OCI-M1 (cell line): ENCODE data around the gene DVL2.
"Not testable (repeated sequence)": the region's sequence is repeated elsewhere in the genome, so short reads cannot be mapped to it uniquely, and the experiment has no call there.

Source experiments
- DNase-seq: peaks from one replicate; lab custom pipeline; 2025; lab: John Stamatoyannopoulos, UW

The DVL2 gene

DNA sequence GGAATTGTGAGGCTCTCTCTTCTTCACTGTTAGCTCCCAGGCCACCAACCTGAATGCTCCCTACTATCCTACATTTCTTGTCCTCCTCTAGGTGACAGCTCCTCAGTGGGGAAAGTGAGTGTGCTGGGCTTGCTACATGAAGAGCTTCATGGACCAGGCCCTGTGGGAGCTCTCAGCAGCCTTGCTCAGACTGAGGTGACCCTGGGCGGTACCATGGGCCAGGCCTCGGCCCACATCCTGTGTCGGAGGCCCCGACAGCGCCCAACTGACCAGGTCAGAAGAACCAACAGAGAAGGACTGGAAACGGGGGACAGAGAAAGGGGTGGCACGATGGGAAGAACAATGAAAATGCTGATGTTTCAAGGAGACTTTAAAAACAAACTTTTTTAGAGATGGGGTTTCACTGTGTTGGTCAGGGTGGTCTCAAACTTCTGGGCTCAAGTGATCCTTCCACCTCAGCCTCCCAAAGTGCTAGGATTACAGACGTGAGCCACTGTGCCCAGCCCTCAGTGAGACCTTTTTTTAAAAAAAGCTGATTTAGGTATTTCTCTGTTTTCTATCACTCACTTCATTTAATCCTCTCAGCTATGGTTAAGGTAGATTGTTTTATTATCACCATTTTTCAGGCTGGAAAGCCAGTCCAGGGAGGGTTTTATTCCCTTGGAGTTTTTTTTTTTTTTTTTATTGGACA is 22.6 kb upstream of the DVL2 start:
- DNase-seq: no peak

DNA sequence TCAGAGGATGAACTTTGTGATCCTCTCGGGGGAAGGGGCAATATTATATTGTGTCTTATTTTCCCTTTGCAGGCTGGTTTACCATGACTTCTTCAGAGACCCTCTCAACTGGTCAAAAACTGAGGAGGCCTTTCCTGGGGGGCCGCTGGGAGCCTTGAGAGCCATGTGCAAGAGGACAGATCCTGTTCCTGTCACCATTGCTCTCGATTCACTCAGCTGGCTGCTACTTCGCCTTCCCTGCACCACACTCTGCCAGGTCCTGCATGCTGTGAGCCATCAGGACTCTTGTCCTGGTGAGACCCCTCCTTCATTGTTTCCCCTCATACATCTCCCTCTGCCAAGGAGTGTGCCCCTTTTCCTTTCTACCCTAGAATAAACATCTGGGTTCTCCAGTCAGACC is 20.2 kb upstream of the DVL2 start:
- DNase-seq: no peak

DNA sequence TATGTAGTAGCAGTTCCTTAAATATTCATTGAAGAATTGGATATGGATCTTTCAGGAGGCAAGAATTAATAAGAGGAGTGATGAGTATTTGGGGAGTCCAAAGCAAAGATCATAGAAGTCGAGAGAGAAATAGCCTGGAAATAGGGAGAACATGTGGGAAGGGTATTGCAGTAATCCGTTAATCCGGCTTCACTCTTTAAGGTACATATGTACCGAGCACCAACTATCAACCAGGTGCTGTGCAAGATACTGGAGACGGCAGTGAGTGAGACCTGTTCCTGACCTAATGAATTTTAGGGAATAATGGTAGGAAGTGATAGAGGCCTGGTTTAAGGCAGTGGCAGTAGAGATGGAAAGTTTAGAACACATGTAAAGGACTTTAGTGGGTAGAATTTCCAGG is 18.8 kb upstream of the DVL2 start:
- no peak for DNase-seq

DNA sequence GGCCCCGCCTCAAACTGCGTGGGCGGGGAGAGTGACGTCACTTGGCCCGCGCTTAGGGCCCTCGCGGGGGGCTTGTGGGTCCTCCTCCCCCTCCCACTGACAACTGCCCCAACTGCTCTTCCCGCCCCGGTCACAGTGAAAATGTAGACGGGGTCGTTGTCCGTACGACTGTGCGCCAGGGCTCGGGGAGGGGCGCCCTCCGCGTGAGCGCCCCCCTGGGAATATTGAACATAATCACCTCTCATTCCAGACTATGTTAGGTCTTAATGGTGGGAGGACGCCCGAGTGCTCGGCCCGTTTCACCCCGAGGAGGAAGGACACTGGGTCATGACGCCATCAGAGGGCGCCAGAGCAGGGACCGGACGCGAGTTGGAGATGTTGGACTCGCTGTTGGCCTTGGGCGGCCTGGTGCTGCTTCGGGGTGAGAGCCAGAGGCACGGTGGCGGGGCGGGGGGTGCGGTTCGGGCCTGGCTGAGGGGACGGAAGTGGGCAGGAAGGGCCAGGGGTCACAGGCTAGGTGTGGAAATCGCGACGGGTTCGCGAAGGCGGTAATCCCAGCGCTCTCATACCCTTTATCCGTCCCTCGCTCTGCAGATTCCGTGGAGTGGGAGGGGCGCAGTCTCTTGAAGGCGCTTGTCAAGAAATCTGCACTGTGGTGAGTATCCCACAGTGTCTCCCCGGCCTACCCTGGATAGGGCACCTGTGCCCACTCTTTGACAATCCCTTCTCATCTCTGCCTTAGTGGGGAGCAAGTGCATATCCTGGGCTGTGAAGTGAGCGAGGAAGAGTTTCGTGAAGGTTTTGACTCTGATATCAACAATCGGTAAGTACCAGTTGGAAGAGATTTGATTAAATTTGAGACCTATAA is 18.1 kb upstream of the DVL2 start, which contains the start of gene ELP5:
Gene ELP5, plus strand, starts transcription at position 40 of the 868 bp plus-strand sequence. Its CDS starts 336 bp downstream, at position 376.
- DNase-seq: peak; percentile 98

DNA sequence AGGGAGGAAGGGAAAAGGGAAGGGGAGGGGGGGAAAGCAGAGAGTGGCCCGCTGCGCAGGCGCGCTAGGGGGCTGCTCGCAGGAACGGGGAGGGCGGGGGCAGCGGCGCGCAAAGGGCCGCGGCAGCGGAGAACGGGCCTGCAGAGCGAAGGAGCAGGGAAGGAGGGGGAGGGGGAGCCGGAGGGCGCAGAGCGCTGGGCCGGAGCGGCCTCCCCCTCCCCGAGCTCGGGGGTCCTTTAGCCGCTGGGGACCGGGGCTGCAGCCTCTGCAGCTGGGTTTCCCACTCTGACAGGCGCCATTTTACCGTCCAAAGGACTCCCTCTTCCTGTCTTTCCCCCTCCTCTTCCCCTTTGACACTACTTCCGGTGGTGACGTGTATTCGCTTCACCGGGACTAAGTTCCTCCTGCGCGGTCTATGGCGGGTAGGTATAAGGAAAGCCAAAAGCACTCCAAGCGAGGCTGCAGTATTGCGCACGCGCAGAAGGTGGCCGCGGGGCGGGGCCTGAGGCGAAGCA is 17.4 kb upstream of the DVL2 start, which contains the start of gene CTDNEP1:
Gene CTDNEP1, minus strand, starts transcription at position 74 of the 515 bp plus-strand sequence. CDS start 438 bp downstream, outside the sequence.
- DNase-seq: peak; percentile 100

DNA sequence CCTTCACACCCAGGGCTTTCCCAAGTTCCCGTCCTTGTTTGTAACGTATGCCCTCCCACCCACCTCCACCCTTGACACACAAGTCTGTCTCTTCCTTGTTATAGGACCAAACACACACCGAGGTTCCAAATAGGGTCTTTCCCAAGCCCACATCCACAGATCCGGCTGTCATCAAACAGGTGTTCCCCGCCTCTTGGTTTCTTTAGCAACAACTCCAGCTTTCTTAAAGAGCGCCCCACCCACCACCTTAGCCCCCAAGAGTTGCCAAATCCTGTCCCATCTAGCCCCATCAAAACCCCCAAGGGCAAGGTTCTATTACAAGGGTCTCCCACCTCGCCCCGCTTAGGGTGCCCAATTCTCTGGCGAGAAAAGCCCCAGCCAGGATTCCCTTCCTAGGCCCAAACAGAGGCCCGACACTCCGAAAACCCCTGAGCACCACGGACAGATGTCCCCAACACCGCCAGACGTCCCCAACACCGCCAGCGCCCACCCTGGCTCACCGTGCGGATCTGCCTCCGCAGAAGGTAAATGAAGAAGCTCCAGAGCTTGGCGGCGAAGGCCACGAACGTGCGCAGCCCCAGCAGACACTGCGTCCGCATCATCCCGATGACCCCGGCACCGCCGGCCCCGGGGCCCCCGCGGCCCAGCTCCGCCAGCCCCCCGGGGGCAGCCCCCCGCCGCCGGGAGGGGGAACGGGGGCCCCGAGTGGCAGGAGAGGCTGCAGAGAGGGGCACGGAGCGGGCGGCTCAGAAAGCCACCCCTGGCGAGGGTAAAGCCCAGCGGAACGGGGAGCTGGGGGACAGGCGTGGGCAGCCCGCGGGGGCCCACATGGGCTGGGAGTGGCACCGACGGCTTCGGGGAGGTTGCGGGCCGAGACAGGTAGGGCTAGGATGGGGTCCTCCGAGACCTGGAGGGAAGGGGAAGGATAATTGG is 16.6 kb upstream of the DVL2 start:
- DNase-seq: peak; percentile 44

DNA sequence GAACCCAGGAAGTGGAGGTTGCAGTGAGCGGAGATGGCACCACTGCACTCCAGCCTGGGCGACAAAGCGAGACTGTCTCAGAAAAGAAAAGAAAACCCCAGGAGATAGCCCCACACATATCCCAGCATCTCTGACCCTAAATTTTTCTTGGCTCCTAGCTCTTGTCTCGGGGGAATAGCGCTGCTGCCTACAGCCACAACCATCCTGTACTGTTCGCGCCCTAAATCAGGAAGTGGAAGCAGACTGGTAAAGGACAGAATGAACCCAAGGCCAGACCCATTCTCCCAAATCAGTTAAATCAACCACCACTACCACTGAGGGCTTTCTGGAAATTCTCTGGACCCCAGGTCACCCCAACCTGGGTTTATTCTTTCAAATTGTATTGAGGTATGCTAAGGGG is 15.5 kb upstream of the DVL2 start:
- DNase-seq: peak; percentile 29

DNA sequence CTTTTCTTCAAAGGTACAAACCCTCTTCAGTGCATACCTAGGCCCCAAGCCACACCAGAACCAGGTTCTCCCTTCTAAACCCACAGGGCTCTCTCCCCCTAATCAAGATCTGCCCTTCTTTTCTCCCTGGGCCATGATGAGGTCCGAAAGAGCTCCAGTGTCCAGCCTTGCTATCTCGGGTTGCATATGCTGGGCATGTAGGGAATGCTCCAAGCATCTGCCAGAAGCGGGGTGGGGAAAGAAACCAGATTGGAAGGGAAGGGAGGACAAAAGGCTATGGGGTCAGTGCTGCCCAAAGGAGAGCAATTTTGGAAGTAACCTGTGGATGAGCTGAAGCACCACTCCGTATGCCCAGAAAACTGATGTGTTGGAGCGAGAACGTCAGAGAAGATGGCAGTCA is 14.9 kb upstream of the DVL2 start:
- no peak for DNase-seq

DNA sequence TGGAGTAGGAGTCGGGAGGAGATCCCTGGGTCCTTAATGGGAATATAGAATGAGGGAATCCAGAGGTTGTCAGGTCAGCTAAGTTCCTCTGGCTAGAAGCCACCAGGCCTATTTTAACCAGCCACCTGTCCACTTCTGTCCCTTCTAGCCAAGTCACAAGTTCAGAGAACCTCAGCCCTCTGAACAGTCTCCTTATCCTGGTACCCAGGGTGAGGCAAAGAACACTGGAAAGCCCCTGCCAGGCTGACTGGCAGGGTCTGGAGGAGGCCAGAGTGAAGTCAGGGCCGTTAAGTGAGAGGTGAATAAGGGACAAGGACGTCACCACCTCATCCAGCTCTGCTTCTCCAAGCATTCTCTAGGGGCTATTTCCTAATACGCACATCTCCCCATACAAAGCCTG is 14.5 kb upstream of the DVL2 start:
- DNase-seq: no peak

DNA sequence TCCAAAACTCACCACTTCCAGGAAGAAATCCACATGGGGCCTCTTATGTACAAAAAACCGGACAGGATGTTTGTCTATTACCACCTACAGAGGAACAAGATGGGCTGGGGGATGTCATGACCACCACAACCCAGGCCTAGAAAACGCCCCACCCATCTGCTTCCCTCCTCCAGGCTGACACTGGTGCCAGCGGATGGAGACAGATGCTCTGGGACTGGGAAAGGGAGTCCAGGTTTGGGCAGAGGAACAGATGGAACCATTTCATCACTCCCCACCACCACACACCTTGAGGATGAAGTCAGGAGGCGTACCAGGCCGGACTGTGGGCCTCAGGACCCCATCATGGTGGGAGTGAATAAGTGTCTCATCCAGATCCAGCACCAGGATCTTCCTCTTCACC is 12.5 kb upstream of the DVL2 start:
- no peak for DNase-seq

DNA sequence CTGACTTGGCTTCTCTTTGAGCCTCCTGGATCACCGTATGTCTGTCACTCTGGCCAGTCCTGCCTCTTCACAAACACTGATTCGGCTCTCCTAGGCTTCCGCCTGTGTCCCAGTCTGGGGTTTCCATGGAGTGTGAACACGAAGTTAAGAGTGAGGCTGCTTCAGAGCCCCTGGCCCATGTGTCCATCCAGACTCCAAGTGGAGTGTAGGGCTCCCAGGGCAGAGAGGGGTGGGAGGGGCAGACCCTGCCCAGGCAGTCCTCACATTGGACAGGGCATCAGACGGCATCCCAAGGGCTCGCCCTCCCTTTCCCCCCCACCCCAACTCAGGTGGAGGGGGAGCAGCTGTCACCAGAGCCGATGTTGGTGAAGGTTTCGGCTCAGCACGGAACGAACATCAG is 9.5 kb upstream of the DVL2 start:
- not testable (repeated sequence) for DNase-seq

DNA sequence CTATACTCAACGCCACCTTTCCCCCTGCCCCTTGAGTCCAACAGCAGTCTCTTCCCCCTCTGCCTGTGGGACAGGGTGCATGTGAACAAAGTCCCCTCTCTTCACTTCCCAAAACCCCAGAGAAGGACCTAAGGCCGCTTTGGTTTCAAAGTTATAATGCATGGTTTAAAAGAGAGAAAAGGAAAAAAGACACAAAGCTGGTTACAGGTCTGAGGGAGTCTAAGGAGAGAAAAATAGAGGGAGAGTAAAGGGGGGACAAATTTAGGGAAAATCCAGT is 9.1 kb upstream of the DVL2 start:
- DNase-seq: peak; percentile 64

DNA sequence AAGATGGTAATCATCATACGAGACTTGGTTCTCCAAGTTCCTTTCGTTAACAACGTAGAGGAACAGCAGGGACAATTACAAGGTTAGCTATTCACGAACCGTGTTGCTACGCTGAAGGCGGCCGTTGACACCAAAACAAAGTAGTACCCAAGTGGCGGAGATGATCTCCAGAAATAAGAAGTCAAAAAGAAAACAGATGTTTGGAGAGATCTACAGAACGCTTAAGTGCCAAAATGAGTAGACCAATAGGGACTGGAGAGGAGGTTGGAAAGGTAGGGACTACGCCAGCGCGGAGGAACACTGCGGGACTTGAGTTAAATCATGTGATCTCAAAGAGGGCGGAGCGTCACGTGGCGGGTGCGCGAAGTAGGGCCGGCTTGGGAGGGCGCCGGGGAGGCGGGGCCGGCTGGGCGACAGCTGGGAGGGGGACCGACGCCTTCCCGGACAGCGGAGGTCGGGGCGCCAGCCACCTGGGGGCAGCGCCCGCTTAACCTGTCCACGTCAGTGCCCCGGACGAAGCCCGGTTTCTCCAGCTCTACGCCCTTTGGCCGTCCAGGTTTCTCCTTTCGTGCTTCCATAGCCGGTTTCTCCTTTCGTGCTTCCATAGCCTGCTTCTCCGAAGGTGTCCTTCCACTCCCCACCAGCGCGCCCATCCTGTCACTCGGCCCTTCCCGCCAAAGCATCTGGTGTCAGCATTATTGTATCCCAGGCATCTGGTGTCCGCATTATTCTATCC is 8.6 kb upstream of the DVL2 start:
- peak; percentile 98 for DNase-seq

DNA sequence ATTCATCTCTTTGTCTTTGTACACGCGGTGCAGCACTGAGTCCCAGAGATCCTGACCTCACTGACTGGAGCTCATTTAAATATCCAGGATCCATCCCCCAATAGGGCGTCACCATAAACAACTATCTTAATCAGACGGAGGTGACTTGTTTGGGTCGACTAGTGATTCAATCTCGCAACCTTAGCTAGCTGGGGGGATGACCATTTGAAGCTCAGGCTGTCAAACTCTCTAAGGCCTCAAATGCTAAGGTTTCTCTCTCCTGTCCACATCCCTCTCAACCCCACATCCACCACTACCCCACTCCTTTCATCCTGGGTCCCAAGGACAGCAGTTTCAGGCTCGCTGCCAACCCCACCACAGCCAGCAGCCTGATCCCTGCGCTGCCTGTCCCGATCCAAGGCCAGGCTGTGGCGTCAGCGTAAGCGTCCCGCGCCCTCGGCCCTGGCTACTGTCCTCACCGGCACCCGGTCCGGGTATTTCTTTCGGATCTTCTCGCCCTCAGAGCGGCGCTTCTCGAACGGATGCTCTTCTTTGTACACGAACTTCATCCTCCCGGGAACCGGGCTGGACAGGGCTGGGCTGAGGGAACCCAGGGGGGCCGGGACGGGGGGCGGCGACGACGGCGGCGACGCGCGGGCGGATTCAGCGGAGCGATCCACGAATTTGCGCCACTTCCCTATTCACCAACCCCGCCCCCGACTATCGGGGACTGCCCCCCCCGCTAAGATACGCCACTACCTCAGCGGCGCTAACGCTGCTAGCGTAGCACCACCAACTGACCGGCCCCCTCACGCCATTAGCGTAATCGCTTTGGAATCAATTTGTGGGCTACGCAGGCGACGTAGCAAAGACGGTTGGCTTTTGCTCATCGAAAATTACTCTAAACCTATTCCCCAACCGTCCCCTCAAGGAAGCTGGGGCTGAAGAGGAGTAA is 7.7 kb upstream of the DVL2 start, which contains the start of gene GABARAP:
Gene GABARAP, minus strand, starts transcription at position 667 of the 934 bp plus-strand sequence. Its CDS starts 119 bp downstream, at position 548.
- DNase-seq: peak; percentile 97

DNA sequence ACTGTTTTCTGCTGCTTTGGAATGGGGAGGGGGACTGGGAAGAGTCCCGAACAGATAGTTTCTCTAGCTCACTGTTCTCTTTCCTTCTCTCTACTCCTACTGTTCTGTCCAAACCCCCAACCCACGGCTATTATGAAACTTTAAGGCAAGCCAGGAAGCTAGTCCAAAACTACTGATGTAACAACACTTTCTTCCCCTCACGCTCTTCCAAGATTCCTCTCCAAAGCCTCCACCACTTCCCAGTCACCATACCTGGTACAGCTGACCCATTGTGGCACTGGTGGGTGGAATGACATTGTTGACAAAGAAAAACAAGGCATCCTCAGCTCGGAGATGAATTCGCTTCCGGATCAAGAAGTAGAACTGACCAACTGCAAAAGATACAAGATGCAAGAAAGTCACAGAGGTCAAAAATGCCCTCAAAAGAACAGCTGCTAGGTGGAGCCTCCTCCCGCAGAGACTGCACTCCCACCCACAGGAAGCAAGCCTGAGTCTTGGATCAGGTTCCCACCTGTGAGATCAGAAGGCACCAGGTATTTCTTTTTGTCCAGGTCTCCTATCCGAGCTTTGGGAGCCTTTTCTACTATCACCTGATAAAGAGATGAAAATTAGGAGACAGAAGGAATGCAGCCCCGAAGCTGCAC is 6.9 kb upstream of the DVL2 start:
- DNase-seq: peak; percentile 61

DNA sequence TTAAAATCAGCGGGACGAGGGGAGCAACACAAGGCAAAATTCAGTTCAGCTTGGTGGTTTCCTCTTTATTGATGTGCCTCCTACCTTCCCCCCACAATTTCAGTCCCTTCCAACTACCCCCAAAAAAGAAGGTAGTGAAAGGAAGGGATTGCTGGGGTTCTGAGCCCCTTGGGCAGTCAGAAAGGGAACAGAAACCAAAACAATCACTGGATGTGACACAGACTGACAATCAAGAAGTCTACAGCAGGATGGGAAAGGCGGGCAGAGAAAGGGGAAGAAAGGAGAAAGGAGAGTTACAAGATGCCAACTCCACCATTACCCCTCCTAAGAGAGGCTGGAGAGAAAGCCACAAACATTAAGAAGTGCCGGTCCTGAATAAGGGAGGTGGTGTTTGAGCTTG is 6.1 kb upstream of the DVL2 start:
- DNase-seq: peak; percentile 43

DNA sequence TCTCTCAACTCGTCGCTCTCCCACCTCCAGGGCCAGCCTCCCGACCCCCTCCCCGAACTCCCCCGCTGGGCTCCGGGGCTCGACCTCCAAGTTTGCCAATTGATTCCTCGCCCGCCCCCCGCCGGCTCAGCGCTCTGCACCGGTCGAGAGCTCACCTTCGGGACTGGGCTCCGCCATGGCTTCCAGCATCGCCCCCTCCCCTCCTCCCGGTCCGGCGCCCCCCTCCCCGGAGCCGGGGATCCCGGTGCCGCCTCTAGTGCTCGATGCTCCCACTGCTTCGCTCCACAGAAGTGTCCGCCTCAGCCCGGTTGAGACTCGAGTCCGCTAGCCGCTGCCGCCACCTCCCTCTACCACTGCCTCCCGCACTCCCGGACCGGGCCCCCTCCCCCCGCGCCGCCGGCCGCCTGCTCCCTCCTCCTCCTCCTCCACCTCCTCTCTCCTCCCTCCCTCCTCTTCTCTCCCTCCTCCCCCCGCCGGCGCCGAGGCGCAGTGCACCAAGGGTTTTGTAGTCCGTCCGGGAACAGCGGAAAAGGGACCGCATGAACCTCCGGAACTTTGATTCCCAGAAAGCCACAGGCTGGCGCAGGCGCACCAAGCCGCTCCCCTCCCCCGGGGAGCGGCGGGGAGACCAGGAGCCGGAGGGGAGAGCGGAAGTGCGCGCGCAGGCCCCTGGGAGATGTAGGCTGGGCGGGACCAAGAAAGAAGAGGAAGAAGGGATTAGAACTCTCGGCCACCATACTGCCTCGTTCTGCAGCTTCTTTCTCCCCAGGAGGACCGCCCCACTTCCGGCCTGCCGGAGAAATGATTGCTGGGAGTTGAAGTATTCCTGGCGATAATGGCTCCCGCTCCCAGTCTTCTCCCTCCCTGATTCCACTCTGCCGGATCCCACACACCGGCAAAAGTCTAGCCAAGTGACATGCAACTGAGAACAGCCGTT is 5.0 kb upstream of the DVL2 start, which contains the start of gene PHF23:
Gene PHF23, minus strand, starts transcription at position 367 of the 937 bp plus-strand sequence. Its CDS starts 178 bp downstream, at position 189.
- DNase-seq: peak; percentile 100

DNA sequence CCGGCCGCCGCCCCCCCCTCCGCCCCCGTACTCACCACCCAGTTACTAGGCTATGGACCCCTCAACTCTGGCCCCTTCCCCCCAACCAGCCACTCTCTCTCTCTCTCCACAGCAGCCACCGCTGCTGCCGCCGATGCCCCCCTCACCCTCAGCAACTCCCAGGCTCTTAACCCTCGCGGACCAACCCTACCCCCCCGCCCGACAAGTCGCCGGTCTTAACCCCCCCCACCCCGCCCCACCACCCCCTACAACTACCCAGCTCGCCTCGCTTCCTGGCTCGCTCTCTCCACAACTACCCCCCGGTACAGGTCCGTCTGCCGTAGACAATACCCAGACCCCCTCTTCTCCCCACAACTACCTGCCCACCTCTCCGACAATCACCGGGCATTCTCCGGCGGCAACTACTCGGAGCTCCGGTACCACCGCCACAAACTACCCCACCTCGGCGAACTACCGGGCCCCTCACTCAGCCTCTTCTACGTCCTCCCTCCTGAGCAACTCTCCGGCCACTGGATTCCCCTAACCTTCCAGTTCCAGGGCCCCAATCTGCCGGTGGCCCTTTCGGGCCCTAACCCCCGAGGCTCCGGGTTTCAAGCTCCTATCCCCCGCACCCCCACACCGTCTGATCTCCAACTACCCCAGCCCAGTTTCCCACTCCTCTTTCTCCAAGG is 4.2 kb upstream of the DVL2 start:
- peak; percentile 60 for DNase-seq
